Mucosa of gallbladder (tissue), 1 donor: ENCODE measurements around the gene CREBBP. TPM values are rescaled to one million over a fixed set of nuclear protein-coding genes. Genes with fewer than 3 reads are reported as not detected.
A peak's percentile ranks its signal among the peaks of the same experiment; 100 is the strongest.

Source experiments
- DNase-seq: peaks from one replicate; pipeline ENCODE4 v3.0.0-alpha.2; 2020; ENCODE audit warnings: low spot score
- total RNA-seq: library from RNA; stranded (reverse); gene quantifications from one replicate; pipeline ENCODE4 v1.2.1, GENCODE V29; 2021
- donor health status: DM: no; HTN: no; CAD: no.

The CREBBP gene
- total RNA-seq, 1 donor from 2014 or later: 74.6 TPM

GRCh38 chr16:3797904-3798811 is 82.4 kb downstream of the CREBBP start:
- DNase-seq: no peak

GRCh38 chr16:3797473-3797872 is 83.0 kb downstream of the CREBBP start:
- no peak for DNase-seq

- DNase-seq: no peak
These were observed 87.3 kb downstream of the CREBBP start for GRCh38 chr16:3793161-3793576.

GRCh38 chr16:3792472-3793012 is 88.0 kb downstream of the CREBBP start:
- DNase-seq: no peak

GRCh38 chr16:3791701-3792100 is 88.8 kb downstream of the CREBBP start:
- no peak for DNase-seq

- no peak for DNase-seq
These were observed 91.0 kb downstream of the CREBBP start for GRCh38 chr16:3789375-3790099.

- DNase-seq: no peak
These were observed 91.7 kb downstream of the CREBBP start for GRCh38 chr16:3788711-3789374.

- no peak for DNase-seq
These were observed 92.4 kb downstream of the CREBBP start for GRCh38 chr16:3787924-3788661.

GRCh38 chr16:3785413-3785812 is 95.1 kb downstream of the CREBBP start:
- DNase-seq: no peak

- no peak for DNase-seq
These were observed 97.0 kb downstream of the CREBBP start for GRCh38 chr16:3783516-3783915.

- DNase-seq: no peak
These were observed 97.9 kb downstream of the CREBBP start for GRCh38 chr16:3782566-3782965.

GRCh38 chr16:3781421-3781820 is 99.1 kb downstream of the CREBBP start:
- DNase-seq: no peak

- DNase-seq: no peak
These were observed 99.9 kb downstream of the CREBBP start for GRCh38 chr16:3780570-3780969.

- DNase-seq: no peak
These were observed 104.2 kb downstream of the CREBBP start for GRCh38 chr16:3776316-3776715.

- DNase-seq: no peak
These were observed 105.7 kb downstream of the CREBBP start for GRCh38 chr16:3774819-3775218.

- peak; percentile 21 for DNase-seq
These were observed 106.3 kb downstream of the CREBBP start for GRCh38 chr16:3774156-3774767.

- DNase-seq: no peak
These were observed 106.8 kb downstream of the CREBBP start for GRCh38 chr16:3773663-3774062.

GRCh38 chr16:3771513-3771912 is 109.0 kb downstream of the CREBBP start:
- no peak for DNase-seq

- no peak for DNase-seq
These were observed 110.0 kb downstream of the CREBBP start for GRCh38 chr16:3770530-3770929.

GRCh38 chr16:3769942-3770341 is 110.6 kb downstream of the CREBBP start:
- DNase-seq: no peak

GRCh38 chr16:3769013-3769412 is 111.5 kb downstream of the CREBBP start:
- DNase-seq: no peak
